ENCODE results near the gene ADGRG4.

ADGRG4 gene

DNA sequence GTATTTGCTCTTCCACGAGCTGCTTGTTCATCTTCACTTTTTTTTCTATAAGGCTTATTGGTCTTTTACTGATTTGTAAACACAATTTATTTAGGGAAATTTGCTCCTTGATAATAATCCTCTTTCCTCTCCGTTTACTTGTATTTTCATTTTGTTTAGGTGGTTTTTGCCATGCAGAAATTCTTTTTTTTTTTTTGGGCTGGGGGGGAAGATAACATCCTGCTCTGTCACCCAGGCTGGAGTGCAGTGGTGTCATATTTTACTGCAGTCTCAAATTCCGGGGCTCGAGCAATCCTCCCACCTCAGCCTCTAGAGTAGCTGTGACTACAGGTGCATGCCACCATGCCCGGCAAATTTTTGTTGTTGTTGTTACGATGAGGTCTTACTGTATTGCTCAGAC is 155.4 kb downstream of the ADGRG4 start:
- DNase-seq (ENCODE audit: low read depth in 3 of 3): no peak

DNA sequence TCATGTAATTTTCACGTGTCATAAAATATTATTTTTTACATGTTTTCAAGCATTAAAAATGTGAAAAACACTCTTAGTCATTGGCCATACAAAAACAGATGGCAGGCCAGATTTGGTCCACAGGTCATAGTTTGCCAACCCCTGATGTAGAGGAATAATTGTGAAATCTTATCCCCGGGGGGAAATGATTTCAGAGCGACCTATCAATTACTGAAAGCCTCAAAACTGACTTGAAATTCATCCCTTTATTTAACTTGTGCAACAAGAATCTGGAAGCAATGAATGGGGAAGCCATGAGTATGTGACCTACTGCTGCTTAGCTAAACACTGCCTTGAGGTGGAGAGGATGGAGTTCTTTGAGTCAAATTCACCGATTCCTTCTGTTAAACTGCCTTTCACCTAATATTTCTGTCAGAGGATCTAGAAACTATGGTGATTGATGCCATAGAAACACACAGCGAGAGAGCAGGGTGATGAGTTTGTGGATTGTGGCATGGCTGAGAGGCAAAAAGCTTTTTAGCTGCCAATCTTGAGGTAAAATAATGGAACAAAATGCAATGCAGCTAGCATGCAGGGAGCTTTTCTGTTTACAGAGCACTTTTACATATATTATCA is 156.6 kb downstream of the ADGRG4 start:
- DNase-seq (ENCODE audit: low read depth in 3 of 3): no peak

DNA sequence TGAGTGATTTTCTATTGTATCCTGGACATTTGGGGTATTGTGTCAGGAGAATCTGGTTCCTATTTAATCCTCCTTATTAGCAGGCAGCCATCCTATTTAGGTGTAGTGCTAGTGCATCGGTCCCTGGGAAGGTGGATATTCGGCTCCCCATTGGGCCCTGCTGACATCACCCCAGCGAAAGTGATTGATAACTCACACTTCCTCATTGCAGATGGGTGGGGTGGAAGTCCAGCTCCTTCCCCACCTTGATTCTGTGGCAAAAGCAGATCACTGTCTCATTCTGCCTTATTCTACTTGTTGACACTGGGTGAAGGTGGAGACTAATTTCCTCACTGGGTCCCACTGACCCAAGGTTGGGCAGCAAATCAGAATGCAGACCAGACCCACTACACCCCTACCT is 163.8 kb downstream of the ADGRG4 start:
- DNase-seq (ENCODE audit: low read depth in 3 of 3): no peak
